Activated naive CD8-positive, alpha-beta T cell treated with anti-CD3 and anti-CD28 coated beads, Interleukin-2, amount 10 ng/mL, durations not matched to agents 7 days and 5 days (primary cell): ENCODE results near the gene ZNF777. TPM values are rescaled to one million over a fixed set of nuclear protein-coding genes. Genes with fewer than 3 reads are reported as not detected.

ENCODE experiments used
- ATAC-seq: fragments of 150-1000 bp; cut with Tn5 transposase; one replicate; pipeline ENCODE4 v1.10.0; 2021; ENCODE audit warnings: low read depth, moderate library complexity
- POLR2A ChIA-PET: fragments of 350-600 bp; sonication (Branson Sonifier 250); formaldehyde crosslinking; loops from one replicate; lab custom pipeline; 2021; ENCODE audit warnings: antibody characterized with exemption; lab: Charles Lee
- DNase-seq: peaks from one replicate; pipeline ENCODE4 v3.0.0; 2021
- H3K27ac Mint-ChIP-seq: one replicate; pipeline ENCODE4 v1.8.0; 2022; ENCODE audit warnings: mild to moderate bottlenecking, mixed read lengths
- H3K27me3 Mint-ChIP-seq: one replicate; pipeline ENCODE4 v1.8.0; 2022; ENCODE audit warnings: mild to moderate bottlenecking, moderate library complexity, mixed read lengths
- H3K36me3 Mint-ChIP-seq: one replicate; pipeline ENCODE4 v1.8.0; 2021; ENCODE audit warnings: mild to moderate bottlenecking, mixed read lengths
- H3K4me1 Mint-ChIP-seq: one replicate; pipeline ENCODE4 v1.8.0; 2021; ENCODE audit warnings: mixed read lengths
- H3K4me3 Mint-ChIP-seq: one replicate; pipeline ENCODE4 v1.8.0; 2022; ENCODE audit warnings: mild to moderate bottlenecking, moderate library complexity, mixed read lengths
- H3K9me3 Mint-ChIP-seq: one replicate; pipeline ENCODE4 v1.8.0; 2021; ENCODE audit warnings: mixed read lengths
- total RNA-seq, 2 experiments: library from RNA; stranded (reverse); gene quantifications; one replicate each; pipeline ENCODE4 v1.2.3, GENCODE V29; 2021

Gene ZNF777
- total RNA-seq, 2 experiments from 2014 or later: 14.1 to 14.9 TPM

GRCh38 chr7:149471289-149471953 lies 10.6 kb upstream of the ZNF777 start:
- H3K4me3 Mint-ChIP-seq: no peak overlapping the region
- POLR2A ChIA-PET: no interaction called here
- H3K27me3 Mint-ChIP-seq: peaks cover 6% of the 10 kb centered on the region
- no peaks in the 10 kb centered on the region for H3K9me3 Mint-ChIP-seq
- ATAC-seq (no peak), DNase-seq (no peak)
- H3K4me1 Mint-ChIP-seq: no peaks in the 10 kb centered on the region
- H3K36me3 Mint-ChIP-seq: peaks cover 44% of the 10 kb centered on the region
- no peak overlapping the region for H3K27ac Mint-ChIP-seq

DNA sequence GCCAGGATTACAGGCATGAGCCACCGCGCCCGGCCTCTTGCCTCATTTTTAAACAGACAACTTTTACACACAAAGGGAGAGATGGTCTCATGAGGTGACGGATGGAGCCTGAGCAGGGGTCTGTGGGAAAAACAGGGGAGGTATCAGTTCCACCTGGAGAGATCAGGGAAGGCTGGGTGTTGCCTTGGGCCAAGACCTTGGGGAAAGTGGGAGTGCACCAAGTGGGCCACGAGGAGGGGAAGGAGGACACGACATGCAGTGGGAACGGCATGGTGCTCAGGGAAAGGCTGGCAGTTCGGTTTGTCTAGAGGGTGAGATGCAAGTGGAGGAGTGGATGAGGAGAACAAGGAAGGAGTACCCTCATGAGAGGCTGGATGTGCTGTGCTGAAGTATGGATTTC lies 8.9 kb upstream of the ZNF777 start:
- Mint-ChIP-seq H3K9me3 (peaks cover 2% of the 10 kb centered on the region), H3K4me3 (no peak overlapping the region), H3K27ac (no peak overlapping the region), H3K4me1 (no peaks in the 10 kb centered on the region), H3K36me3 (peaks cover 42% of the 10 kb centered on the region), H3K27me3 (peaks cover 14% of the 10 kb centered on the region)
- no peak for DNase-seq
- POLR2A ChIA-PET: no interaction called here
- ATAC-seq: no peak

- Mint-ChIP-seq H3K4me1 (no peaks in the 10 kb centered on the region), H3K4me3 (no peak overlapping the region), H3K36me3 (peaks cover 34% of the 10 kb centered on the region), H3K27ac (no peak overlapping the region), H3K9me3 (peaks cover 2% of the 10 kb centered on the region), H3K27me3 (peaks cover 14% of the 10 kb centered on the region)
- no peak for ATAC-seq
- DNase-seq: no peak
- POLR2A ChIA-PET: no interaction called here
These were observed 7.3 kb upstream of the ZNF777 start for GRCh38 chr7:149468208-149468607.

GRCh38 chr7:149467321-149467859 lies 6.5 kb upstream of the ZNF777 start:
- Mint-ChIP-seq H3K27me3 (peaks cover 14% of the 10 kb centered on the region), H3K4me1 (no peaks in the 10 kb centered on the region), H3K36me3 (peaks cover 26% of the 10 kb centered on the region), H3K4me3 (no peak overlapping the region), H3K27ac (no peak overlapping the region), H3K9me3 (peaks cover 2% of the 10 kb centered on the region)
- POLR2A ChIA-PET: interaction anchor here (0.7 kb wide), 1 partner anchor 162 kb away, joined by 3 read pairs; no protein-coding TSS in a partner anchor
- no peak for DNase-seq
- ATAC-seq: no peak

GRCh38 chr7:149466364-149466763 lies 5.5 kb upstream of the ZNF777 start:
- Mint-ChIP-seq H3K27me3 (peaks cover 14% of the 10 kb centered on the region), H3K4me1 (no peaks in the 10 kb centered on the region), H3K4me3 (no peak overlapping the region), H3K36me3 (peaks cover 17% of the 10 kb centered on the region), H3K9me3 (peaks cover 2% of the 10 kb centered on the region), H3K27ac (no peak overlapping the region)
- DNase-seq: no peak
- ATAC-seq: no peak
- POLR2A ChIA-PET: no interaction called here

GRCh38 chr7:149463500-149464161 lies 2.8 kb upstream of the ZNF777 start:
- H3K4me1 Mint-ChIP-seq: peaks cover 7% of the 10 kb centered on the region
- peaks cover 2% of the 10 kb centered on the region for H3K36me3 Mint-ChIP-seq
- H3K27me3 Mint-ChIP-seq: peaks cover 14% of the 10 kb centered on the region
- H3K4me3 Mint-ChIP-seq: no peak overlapping the region
- DNase-seq (no peak), ATAC-seq (no peak)
- H3K9me3 Mint-ChIP-seq: peaks cover 2% of the 10 kb centered on the region
- POLR2A ChIA-PET: no interaction called here
- H3K27ac Mint-ChIP-seq: no peak overlapping the region

DNA sequence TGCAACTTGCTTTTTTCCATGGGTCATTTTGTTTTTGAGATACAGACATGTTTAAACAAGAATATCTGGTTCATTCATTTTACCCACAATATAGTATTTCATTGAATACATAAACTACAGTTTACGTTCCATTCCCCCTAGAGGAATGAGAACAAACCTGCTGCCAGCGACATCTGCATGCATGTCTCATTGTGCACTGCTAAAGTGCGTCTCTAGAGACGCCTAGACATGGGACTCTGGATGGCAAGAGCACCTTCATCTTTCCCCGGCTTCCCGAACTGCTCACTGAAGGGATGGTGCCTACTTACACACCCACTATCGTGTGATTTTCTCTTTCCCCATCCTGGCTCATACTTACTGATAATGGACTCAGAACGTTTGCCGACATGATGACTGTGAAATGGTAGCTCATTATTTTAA lies 1.2 kb upstream of the ZNF777 start:
- POLR2A ChIA-PET: no interaction called here
- H3K4me1 Mint-ChIP-seq: peaks cover 12% of the 10 kb centered on the region

GRCh38 chr7:149459540-149460452 lies 1.1 kb downstream of the ZNF777 start:
- Mint-ChIP-seq H3K9me3 (no peaks in the 10 kb centered on the region), H3K4me1 (peaks cover 15% of the 10 kb centered on the region), H3K27ac (no peak overlapping the region), H3K36me3 (peaks cover 3% of the 10 kb centered on the region), H3K27me3 (no peaks in the 10 kb centered on the region), H3K4me3 (no peak overlapping the region)
- peak; percentile 54 for DNase-seq
- peak; percentile 41 for ATAC-seq
- POLR2A ChIA-PET: interaction anchor here (0.7 to 2.1 kb wide), 6 partner anchors 17 to 198 kb away, joined by 5 to 14 read pairs (median 6); partner anchors contain the start of gene ZNF783

More for the DNA sequence above, 1.2 kb upstream of the ZNF777 start:
- Mint-ChIP-seq H3K27ac (no peak overlapping the region), H3K36me3 (peaks cover 2% of the 10 kb centered on the region), H3K27me3 (peaks cover 12% of the 10 kb centered on the region), H3K4me3 (no peak overlapping the region), H3K9me3 (peaks cover 2% of the 10 kb centered on the region)
- ATAC-seq (no peak), DNase-seq (no peak)

DNA sequence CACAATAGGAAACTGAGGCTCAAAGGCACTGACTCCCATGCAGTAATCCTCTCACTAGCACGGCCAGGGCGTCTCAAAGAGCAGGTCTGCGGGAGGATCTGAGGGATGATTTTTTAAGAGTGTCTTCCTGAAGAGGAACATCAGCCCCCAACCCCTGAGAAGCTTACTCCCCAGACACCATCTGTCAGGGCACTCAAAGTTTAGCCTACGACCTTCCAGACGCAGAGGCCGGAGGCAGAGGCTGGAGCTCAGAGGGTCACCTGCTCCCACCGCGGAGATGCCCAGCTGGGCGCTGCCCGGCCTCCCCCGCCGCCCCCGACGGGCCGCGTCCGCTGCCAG lies 1.7 kb downstream of the ZNF777 start:
- Mint-ChIP-seq H3K27ac (no peak overlapping the region), H3K4me3 (peak overlapping the region; percentile 72), H3K4me1 (peaks cover 15% of the 10 kb centered on the region), H3K27me3 (no peaks in the 10 kb centered on the region), H3K36me3 (peaks cover 3% of the 10 kb centered on the region), H3K9me3 (no peaks in the 10 kb centered on the region)
- no peak for ATAC-seq
- no peak for DNase-seq
- POLR2A ChIA-PET: interaction anchor here (0.9 to 2.1 kb wide), 2 partner anchors 17 to 30 kb away, joined by 5 read pairs; no protein-coding TSS in a partner anchor

DNA sequence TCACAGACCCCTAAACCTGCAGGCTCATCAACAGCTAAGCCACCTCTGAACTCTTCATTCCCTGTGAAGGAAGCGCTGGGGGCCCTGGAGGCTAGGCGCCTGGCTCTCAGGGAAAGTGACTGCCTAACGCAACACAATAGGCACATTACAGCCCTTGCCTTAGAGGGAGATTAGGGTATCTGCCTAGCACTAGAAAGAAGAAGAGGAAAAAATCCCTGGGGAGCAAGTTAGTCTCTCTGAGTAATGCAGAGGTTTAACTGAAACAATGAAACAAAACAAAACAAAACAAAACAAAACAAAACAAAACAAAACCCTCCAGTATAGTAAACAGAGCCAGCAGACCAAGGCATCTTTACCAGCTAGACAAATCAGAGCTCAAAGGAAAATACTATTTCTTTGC lies 2.6 kb downstream of the ZNF777 start:
- peak overlapping the region; percentile 56 for H3K4me3 Mint-ChIP-seq
- H3K27ac Mint-ChIP-seq: no peak overlapping the region
- no peak for DNase-seq
- peaks cover 15% of the 10 kb centered on the region for H3K4me1 Mint-ChIP-seq
- H3K9me3 Mint-ChIP-seq: no peaks in the 10 kb centered on the region
- no peak for ATAC-seq
- peaks cover 5% of the 10 kb centered on the region for H3K36me3 Mint-ChIP-seq
- H3K27me3 Mint-ChIP-seq: no peaks in the 10 kb centered on the region
- POLR2A ChIA-PET: no interaction called here

GRCh38 chr7:149457766-149458165 lies 3.1 kb downstream of the ZNF777 start:
- H3K27me3 Mint-ChIP-seq: no peaks in the 10 kb centered on the region
- peaks cover 15% of the 10 kb centered on the region for H3K4me1 Mint-ChIP-seq
- H3K4me3 Mint-ChIP-seq: no peak overlapping the region
- H3K27ac Mint-ChIP-seq: no peak overlapping the region
- POLR2A ChIA-PET: no interaction called here
- H3K36me3 Mint-ChIP-seq: peaks cover 5% of the 10 kb centered on the region
- no peaks in the 10 kb centered on the region for H3K9me3 Mint-ChIP-seq
- DNase-seq (no peak), ATAC-seq (no peak)

DNA sequence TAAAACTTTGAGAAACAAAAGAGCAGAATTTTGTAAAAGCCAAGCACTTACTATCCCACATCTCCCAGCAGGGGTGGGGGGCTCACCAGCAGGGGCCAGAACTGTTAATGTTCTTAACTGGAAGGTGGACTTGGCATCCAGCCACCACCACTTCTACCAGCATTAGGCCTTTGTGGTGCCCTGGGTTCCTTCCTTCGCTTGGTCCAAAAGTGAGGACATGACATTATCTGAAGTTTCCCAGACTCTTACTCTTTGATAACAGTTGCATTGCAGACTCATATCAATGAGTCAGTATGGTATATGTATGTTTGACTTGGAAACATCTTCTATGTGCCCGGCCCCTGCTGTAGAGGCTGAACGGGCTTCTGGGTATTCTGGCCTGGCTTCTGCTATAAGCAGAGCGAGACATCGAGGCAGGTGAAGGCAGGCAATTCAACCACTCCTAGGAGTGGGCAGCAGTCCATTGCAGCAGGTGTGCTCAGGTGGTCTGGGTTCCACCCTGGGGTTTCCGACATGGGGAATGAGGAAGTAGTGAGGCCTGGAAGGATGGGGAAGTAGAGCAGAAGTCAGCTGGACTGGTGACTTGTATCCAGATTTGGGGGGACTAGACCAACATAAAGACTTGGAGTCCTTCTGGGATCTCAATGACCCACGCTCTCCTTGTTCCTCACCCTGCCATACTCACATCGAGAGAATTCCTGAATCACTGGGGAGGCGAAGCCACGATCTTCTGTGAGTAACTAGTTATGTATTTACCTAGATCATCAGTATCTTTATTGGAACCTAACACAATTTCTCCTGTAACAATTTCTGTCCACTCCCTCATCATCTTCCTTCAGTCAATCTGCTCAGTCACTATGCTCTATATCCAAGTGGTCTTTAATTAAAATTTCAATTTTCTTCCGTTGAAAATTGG lies 4.1 kb downstream of the ZNF777 start:
- POLR2A ChIA-PET: no interaction called here
- Mint-ChIP-seq H3K9me3 (no peaks in the 10 kb centered on the region), H3K27me3 (no peaks in the 10 kb centered on the region), H3K36me3 (peaks cover 5% of the 10 kb centered on the region), H3K4me3 (no peak overlapping the region), H3K27ac (no peak overlapping the region), H3K4me1 (peaks cover 15% of the 10 kb centered on the region)
- ATAC-seq: no peak
- DNase-seq: no peak
